ENCODE measurements around the gene PSMB3.

DNA sequence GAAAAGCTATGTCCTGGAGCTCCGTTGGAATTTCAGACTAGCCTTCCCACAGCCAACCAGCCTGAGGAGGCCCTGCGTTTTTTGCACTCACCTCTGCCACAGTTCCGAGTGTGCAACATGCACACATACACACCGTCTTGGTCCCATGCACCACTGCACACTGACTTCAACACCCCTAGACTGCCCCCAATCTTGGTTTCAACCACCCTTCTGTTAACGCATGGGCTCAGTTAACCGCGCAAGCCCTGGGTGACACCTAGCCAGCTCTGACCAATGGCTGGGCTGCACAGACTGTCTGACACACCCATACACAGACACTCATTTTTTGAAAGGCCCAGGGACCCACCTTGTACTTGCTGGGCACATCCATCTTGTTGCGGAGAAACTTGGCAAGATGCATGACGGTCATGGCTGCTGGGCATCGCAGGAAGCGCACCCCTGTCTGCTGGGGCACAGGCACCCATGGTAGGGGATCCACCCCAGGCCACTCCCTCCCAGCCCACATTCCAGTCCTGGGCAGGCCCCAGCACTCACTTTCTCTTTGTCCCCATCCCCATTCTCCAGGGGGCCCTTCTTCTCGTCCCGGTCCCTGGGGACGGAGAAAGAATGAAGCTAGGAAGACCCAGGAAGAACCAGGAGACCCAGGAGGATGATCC is 14.4 kb upstream of the PSMB3 start:
- TF ChIP-seq, protein P1, sequence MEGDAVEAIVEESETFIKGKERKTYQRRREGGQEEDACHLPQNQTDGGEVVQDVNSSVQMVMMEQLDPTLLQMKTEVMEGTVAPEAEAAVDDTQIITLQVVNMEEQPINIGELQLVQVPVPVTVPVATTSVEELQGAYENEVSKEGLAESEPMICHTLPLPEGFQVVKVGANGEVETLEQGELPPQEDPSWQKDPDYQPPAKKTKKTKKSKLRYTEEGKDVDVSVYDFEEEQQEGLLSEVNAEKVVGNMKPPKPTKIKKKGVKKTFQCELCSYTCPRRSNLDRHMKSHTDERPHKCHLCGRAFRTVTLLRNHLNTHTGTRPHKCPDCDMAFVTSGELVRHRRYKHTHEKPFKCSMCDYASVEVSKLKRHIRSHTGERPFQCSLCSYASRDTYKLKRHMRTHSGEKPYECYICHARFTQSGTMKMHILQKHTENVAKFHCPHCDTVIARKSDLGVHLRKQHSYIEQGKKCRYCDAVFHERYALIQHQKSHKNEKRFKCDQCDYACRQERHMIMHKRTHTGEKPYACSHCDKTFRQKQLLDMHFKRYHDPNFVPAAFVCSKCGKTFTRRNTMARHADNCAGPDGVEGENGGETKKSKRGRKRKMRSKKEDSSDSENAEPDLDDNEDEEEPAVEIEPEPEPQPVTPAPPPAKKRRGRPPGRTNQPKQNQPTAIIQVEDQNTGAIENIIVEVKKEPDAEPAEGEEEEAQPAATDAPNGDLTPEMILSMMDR (conservative IDR thresholded peaks at IDR 0.05; ENCODE audit: low read length), result no peak
- TF ChIP-seq EZH2phosphoT487 (IDR thresholded peaks at IDR 0.05; ENCODE audit: borderline replicate concordance, low read depth, low read length), result no peak
